ENCODE results near the gene ADCY5. TPM values are rescaled to one million over a fixed set of nuclear protein-coding genes. Genes with fewer than 3 reads are reported as not detected.

Gene ADCY5
- total RNA-seq, 1 donor from 2014 or later = 6.8 TPM

- no peaks in the 10 kb centered on the region for H3K9me3 Mint-ChIP-seq
- no peak for DNase-seq (ENCODE audit: low spot score in 2 of 2, unreplicated experiment in 2 of 2)
- peaks cover 45% of the 10 kb centered on the region for H3K27me3 Mint-ChIP-seq (ENCODE audit: low read depth)
- H3K4me3 Mint-ChIP-seq = no peak overlapping the region
- H3K36me3 Mint-ChIP-seq = no peaks in the 10 kb centered on the region
- H3K4me1 Mint-ChIP-seq = peaks cover 2% of the 10 kb centered on the region
- no peak overlapping the region for H3K27ac Mint-ChIP-seq
- TF ChIP-seq CTCF (IDR thresholded peaks at IDR 0.05; ENCODE audit: unreplicated experiment) = no peak
Measured at GRCh38 chr3:123348471-123349200, 100.3 kb downstream of the ADCY5 start.

GRCh38 chr3:123347691-123348264 lies 101.1 kb downstream of the ADCY5 start:
- Mint-ChIP-seq H3K4me3 (no peak overlapping the region), H3K27me3 (ENCODE audit: low read depth) (peaks cover 41% of the 10 kb centered on the region), H3K4me1 (peaks cover 2% of the 10 kb centered on the region), H3K36me3 (no peaks in the 10 kb centered on the region), H3K27ac (no peak overlapping the region), H3K9me3 (no peaks in the 10 kb centered on the region)
- DNase-seq (ENCODE audit: low spot score in 2 of 2, unreplicated experiment in 2 of 2) = no peak
- no peak for TF ChIP-seq CTCF (IDR thresholded peaks at IDR 0.05; ENCODE audit: unreplicated experiment)

GRCh38 chr3:123347205-123347604 lies 101.7 kb downstream of the ADCY5 start:
- Mint-ChIP-seq H3K36me3 (no peaks in the 10 kb centered on the region), H3K27me3 (ENCODE audit: low read depth) (peaks cover 36% of the 10 kb centered on the region), H3K27ac (no peak overlapping the region), H3K4me3 (no peak overlapping the region), H3K9me3 (no peaks in the 10 kb centered on the region), H3K4me1 (peaks cover 2% of the 10 kb centered on the region)
- no peak for TF ChIP-seq CTCF (IDR thresholded peaks at IDR 0.05; ENCODE audit: unreplicated experiment)
- no peak for DNase-seq (ENCODE audit: low spot score in 2 of 2, unreplicated experiment in 2 of 2)

GRCh38 chr3:123346021-123346420 lies 102.9 kb downstream of the ADCY5 start:
- no peaks in the 10 kb centered on the region for H3K36me3 Mint-ChIP-seq
- H3K4me1 Mint-ChIP-seq = peaks cover 4% of the 10 kb centered on the region
- no peak overlapping the region for H3K27ac Mint-ChIP-seq
- no peak for TF ChIP-seq CTCF (IDR thresholded peaks at IDR 0.05; ENCODE audit: unreplicated experiment)
- H3K27me3 Mint-ChIP-seq (ENCODE audit: low read depth) = peaks cover 34% of the 10 kb centered on the region
- no peak for DNase-seq (ENCODE audit: low spot score in 2 of 2, unreplicated experiment in 2 of 2)
- H3K9me3 Mint-ChIP-seq = no peaks in the 10 kb centered on the region
- no peak overlapping the region for H3K4me3 Mint-ChIP-seq

- no peak for TF ChIP-seq CTCF (IDR thresholded peaks at IDR 0.05; ENCODE audit: unreplicated experiment)
- Mint-ChIP-seq H3K27me3 (ENCODE audit: low read depth) (peaks cover 25% of the 10 kb centered on the region), H3K27ac (no peak overlapping the region), H3K9me3 (no peaks in the 10 kb centered on the region), H3K4me3 (no peak overlapping the region), H3K4me1 (peaks cover 7% of the 10 kb centered on the region), H3K36me3 (no peaks in the 10 kb centered on the region)
- DNase-seq (ENCODE audit: low spot score in 2 of 2, unreplicated experiment in 2 of 2) = no peak
Measured at GRCh38 chr3:123344907-123345594, 103.8 kb downstream of the ADCY5 start.
